OCI-LY1 (cell line): ENCODE results near the gene DIP2C.

Source experiments
- H2AFZ ChIP-seq: fragments of 200-600 bp; sonication (generic), shearing (Covaris generic); 2 replicates; pipeline ENCODE4 v1.6.0; 2014; ENCODE audit warnings: antibody characterized with exemption, mild to moderate bottlenecking, low read length
- H3F3A ChIP-seq: fragments of 200-600 bp; sonication (generic), shearing (Covaris generic); 2 replicates; pipeline ENCODE4 v1.6.0; 2014; ENCODE audit warnings: mild to moderate bottlenecking, antibody characterized with exemption, low read length, moderate library complexity; ENCODE audit not compliant: insufficient read depth
- H3K27ac ChIP-seq: fragments of 200-600 bp; sonication (generic); 2 replicates; pipeline ENCODE4 v1.5.1; 2014; ENCODE audit warnings: low read length, mixed run types, mild to moderate bottlenecking, low read depth; ENCODE audit not compliant: poor library complexity, severe bottlenecking
- H3K27me3 ChIP-seq: fragments of 200-600 bp; sonication (generic); 2 replicates; pipeline ENCODE4 v1.6.0; 2014; ENCODE audit warnings: antibody characterized with exemption, mild to moderate bottlenecking, low read length, moderate library complexity; ENCODE audit not compliant: insufficient read depth
- H3K36me3 ChIP-seq: fragments of 200-600 bp; sonication (generic); 2 replicates; pipeline ENCODE4 v1.6.1; 2014; ENCODE audit warnings: mild to moderate bottlenecking, antibody characterized with exemption, low read length, moderate library complexity, mixed read lengths; ENCODE audit not compliant: insufficient read depth
- H3K4me1 ChIP-seq: fragments of 200-600 bp; sonication (generic); 2 replicates; pipeline ENCODE4 v1.5.1; 2014; ENCODE audit warnings: mild to moderate bottlenecking, low read length, moderate library complexity; ENCODE audit not compliant: insufficient read depth, severe bottlenecking
- H3K4me2 ChIP-seq: fragments of 200-600 bp; sonication (generic), shearing (Covaris generic); 2 replicates; pipeline ENCODE4 v1.6.1; 2014; ENCODE audit warnings: low read length
- H3K4me3 ChIP-seq: fragments of 200-600 bp; sonication (generic); 2 replicates; pipeline ENCODE4 v1.5.1; 2014; ENCODE audit warnings: low read length, low read depth, mild to moderate bottlenecking, mixed read lengths; ENCODE audit not compliant: poor library complexity, severe bottlenecking
- H3K79me2 ChIP-seq: fragments of 200-600 bp; shearing (Covaris generic); 2 replicates; pipeline ENCODE4 v1.6.1; 2016; ENCODE audit warnings: mixed run types, low read length, mixed read lengths; ENCODE audit not compliant: insufficient read depth
- H3K9ac ChIP-seq: fragments of 200-600 bp; sonication (generic), shearing (Covaris generic); 2 replicates; pipeline ENCODE4 v1.6.1; 2014; ENCODE audit warnings: mild to moderate bottlenecking, low read length, mixed read lengths
- H3K9me2 ChIP-seq: fragments of 200-600 bp; sonication (generic), shearing (Covaris generic); 2 replicates; pipeline ENCODE4 v1.6.1; 2014; ENCODE audit warnings: low read depth, mild to moderate bottlenecking, low read length, mixed read lengths
- H3K9me3 ChIP-seq: fragments of 200-600 bp; shearing (Covaris generic); 2 replicates; pipeline ENCODE4 v1.6.1; 2014; ENCODE audit warnings: low read length, mixed read lengths
- H4K20me1 ChIP-seq: fragments of 200-600 bp; sonication (generic), shearing (Covaris generic); 2 replicates; pipeline ENCODE4 v1.6.0; 2016; ENCODE audit warnings: mild to moderate bottlenecking, low read length; ENCODE audit not compliant: insufficient read depth
- EZH2 ChIP-seq: fragments of 200-600 bp; sonication (generic), shearing (Covaris generic); IDR thresholded peaks from 2 replicates; pipeline ENCODE4 v1.8.0; 2017; ENCODE audit warnings: borderline replicate concordance, mixed run types, mild to moderate bottlenecking, antibody characterized with exemption, low read length, moderate library complexity, mixed read lengths
- TF ChIP-seq, protein P1 (sequence below): fragments of 200-600 bp; sonication (generic), shearing (Covaris generic); IDR thresholded peaks from 2 replicates; pipeline ENCODE4 v1.5.1; 2017; ENCODE audit warnings: mild to moderate bottlenecking, antibody characterized with exemption, low read length, moderate library complexity, mixed read lengths

Gene DIP2C

DNA sequence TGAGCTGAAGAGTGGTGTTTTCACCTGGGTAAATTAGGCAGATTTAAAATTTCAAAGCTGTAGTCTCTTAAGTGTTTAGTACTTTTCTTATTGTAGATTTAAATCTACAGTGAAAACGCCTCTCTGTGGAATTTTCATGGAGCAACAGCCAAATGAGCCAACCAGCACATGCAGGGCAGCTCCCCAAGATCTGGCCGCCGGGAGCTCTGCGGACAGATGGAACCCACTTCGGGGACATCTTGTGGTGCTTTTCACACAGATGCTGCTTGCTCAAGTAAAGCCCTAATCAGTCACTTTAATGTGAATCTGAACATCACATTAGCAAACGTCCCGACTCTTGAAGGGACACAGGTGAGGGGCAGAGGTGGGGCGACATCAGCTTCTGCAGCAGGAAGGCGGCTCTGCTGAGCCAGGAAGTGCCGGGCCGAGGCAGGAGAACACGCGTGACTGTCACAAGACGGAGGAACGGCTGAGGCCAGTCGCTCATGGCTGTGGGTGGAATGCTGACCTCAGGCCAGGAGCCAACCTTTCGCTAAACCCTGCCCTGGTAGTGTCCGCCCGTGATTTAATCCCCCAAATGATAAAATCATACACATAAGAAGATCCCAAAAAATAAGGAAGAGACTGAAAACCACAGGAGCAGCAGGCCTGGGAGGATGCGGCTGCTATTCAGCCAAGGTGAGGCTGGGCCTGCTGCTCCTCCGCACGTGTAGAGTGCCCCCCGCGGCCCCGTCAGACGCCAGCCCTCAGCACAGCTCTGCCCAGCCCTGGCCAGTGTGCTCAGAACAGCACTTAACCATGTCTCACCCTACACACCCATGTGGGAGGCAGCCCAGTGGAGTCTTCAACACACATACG, 297.4 kb downstream of the DIP2C start:
- Histone ChIP-seq H3K9me2 (no peaks in the 10 kb centered on the region), H3K36me3 (peaks cover 84% of the 10 kb centered on the region), H3F3A (no peaks in the 10 kb centered on the region), H3K9me3 (no peaks in the 10 kb centered on the region), H3K9ac (no peak overlapping the region), H3K27ac (peak overlapping the region; percentile 43), H3K79me2 (no peaks in the 10 kb centered on the region), H2AFZ (no peak overlapping the region), H3K27me3 (no peaks in the 10 kb centered on the region), H4K20me1 (no peaks in the 10 kb centered on the region), H3K4me3 (no peak overlapping the region), H3K4me2 (no peak overlapping the region), H3K4me1 (peaks cover 32% of the 10 kb centered on the region)
- no peak for TF ChIP-seq EZH2
- TF ChIP-seq, protein P1, sequence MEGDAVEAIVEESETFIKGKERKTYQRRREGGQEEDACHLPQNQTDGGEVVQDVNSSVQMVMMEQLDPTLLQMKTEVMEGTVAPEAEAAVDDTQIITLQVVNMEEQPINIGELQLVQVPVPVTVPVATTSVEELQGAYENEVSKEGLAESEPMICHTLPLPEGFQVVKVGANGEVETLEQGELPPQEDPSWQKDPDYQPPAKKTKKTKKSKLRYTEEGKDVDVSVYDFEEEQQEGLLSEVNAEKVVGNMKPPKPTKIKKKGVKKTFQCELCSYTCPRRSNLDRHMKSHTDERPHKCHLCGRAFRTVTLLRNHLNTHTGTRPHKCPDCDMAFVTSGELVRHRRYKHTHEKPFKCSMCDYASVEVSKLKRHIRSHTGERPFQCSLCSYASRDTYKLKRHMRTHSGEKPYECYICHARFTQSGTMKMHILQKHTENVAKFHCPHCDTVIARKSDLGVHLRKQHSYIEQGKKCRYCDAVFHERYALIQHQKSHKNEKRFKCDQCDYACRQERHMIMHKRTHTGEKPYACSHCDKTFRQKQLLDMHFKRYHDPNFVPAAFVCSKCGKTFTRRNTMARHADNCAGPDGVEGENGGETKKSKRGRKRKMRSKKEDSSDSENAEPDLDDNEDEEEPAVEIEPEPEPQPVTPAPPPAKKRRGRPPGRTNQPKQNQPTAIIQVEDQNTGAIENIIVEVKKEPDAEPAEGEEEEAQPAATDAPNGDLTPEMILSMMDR = no peak

GRCh38 chr10:391305-391704, 298.2 kb downstream of the DIP2C start:
- no peak overlapping the region for H3K9ac ChIP-seq
- peaks cover 25% of the 10 kb centered on the region for H3K4me1 ChIP-seq
- no peaks in the 10 kb centered on the region for H3K79me2 ChIP-seq
- H3K4me3 ChIP-seq = no peak overlapping the region
- H3F3A ChIP-seq = no peaks in the 10 kb centered on the region
- H3K36me3 ChIP-seq = peaks cover 88% of the 10 kb centered on the region
- no peaks in the 10 kb centered on the region for H4K20me1 ChIP-seq
- H3K9me3 ChIP-seq = no peaks in the 10 kb centered on the region
- H2AFZ ChIP-seq = no peak overlapping the region
- peak overlapping the region; percentile 43 for H3K27ac ChIP-seq
- H3K9me2 ChIP-seq = no peaks in the 10 kb centered on the region
- no peaks in the 10 kb centered on the region for H3K27me3 ChIP-seq
- H3K4me2 ChIP-seq = no peak overlapping the region
- TF ChIP-seq EZH2 = no peak
- TF ChIP-seq, protein P1 = no peak

- Histone ChIP-seq H3K4me3 (no peak overlapping the region), H3K79me2 (no peaks in the 10 kb centered on the region), H4K20me1 (no peaks in the 10 kb centered on the region), H3K9me2 (no peaks in the 10 kb centered on the region), H2AFZ (no peak overlapping the region), H3K4me1 (peaks cover 17% of the 10 kb centered on the region), H3K4me2 (no peak overlapping the region), H3K27me3 (no peaks in the 10 kb centered on the region), H3K27ac (no peak overlapping the region), H3K9ac (no peak overlapping the region), H3K9me3 (no peaks in the 10 kb centered on the region), H3K36me3 (peaks cover 88% of the 10 kb centered on the region), H3F3A (no peaks in the 10 kb centered on the region)
- TF ChIP-seq, protein P1 = no peak
- no peak for TF ChIP-seq EZH2
Measured at GRCh38 chr10:390449-391100, 298.9 kb downstream of the DIP2C start.
